ENCODE measurements around the gene C11orf98. TPM values are rescaled to one million over a fixed set of nuclear protein-coding genes. Genes with fewer than 3 reads are reported as not detected.
"Not testable (repeated sequence)": the region's sequence is repeated elsewhere in the genome, so short reads cannot be mapped to it uniquely, and the experiment has no call there.

C11orf98 gene
- total RNA-seq, 1 experiment from 2014 or later: 64.8 TPM

GRCh38 chr11:62667460-62667859 is 2.5 kb upstream of the C11orf98 start:
- no peak for DNase-seq
- Histone ChIP-seq H3K36me3 (peaks cover 46% of the 10 kb centered on the region), H3K9me3 (no peaks in the 10 kb centered on the region), H3K27me3 (no peaks in the 10 kb centered on the region), H3K4me3 (peak overlapping the region; percentile 92)

- no peak for DNase-seq
Observed at GRCh38 chr11:62666259-62666926, 1.4 kb upstream of the C11orf98 start.

DNA sequence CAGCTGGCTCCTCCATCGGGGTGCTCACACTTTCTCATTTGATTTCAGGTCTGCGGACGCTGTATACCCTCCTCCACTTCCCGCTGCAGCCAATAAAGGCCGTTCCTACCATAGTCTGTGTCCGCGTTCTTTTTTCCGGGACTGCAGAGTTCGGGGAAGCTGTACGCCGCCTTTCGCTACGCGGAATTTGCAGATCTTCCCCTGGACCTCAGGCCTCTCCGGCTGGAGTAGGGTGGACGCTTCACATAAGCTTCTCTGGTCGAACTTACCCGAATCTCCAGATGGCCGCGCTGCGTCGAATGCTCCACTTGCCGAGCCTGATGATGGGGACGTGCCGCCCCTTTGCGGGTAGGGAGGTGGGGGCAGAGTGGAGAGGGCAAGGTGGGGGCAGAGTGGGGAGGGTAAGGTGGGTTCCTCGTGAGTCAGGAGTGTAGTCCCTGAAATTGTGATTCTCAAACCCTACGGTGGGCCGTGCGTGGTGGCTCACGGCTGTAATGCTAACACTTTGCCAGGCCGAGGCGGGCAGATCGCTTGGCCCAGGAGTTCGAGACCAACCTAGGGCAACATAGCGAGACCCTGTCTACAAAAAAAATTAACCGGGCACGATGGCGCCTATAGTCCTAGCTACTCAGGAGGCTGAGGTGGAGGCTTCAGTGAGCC is 719 bp upstream of the C11orf98 start:
- H3K4me3 ChIP-seq: peak overlapping the region; percentile 92
- H3K9me3 ChIP-seq: no peaks in the 10 kb centered on the region
- DNase-seq: peak; percentile 57
- H3K27me3 ChIP-seq: no peaks in the 10 kb centered on the region
- peaks cover 51% of the 10 kb centered on the region for H3K36me3 ChIP-seq

More at GRCh38 chr11:62666259-62666926, 1.4 kb upstream of the C11orf98 start:
- no peaks in the 10 kb centered on the region for H3K27me3 ChIP-seq
- H3K9me3 ChIP-seq: no peaks in the 10 kb centered on the region
- H3K4me3 ChIP-seq: peak overlapping the region; percentile 92
- peaks cover 47% of the 10 kb centered on the region for H3K36me3 ChIP-seq

DNA sequence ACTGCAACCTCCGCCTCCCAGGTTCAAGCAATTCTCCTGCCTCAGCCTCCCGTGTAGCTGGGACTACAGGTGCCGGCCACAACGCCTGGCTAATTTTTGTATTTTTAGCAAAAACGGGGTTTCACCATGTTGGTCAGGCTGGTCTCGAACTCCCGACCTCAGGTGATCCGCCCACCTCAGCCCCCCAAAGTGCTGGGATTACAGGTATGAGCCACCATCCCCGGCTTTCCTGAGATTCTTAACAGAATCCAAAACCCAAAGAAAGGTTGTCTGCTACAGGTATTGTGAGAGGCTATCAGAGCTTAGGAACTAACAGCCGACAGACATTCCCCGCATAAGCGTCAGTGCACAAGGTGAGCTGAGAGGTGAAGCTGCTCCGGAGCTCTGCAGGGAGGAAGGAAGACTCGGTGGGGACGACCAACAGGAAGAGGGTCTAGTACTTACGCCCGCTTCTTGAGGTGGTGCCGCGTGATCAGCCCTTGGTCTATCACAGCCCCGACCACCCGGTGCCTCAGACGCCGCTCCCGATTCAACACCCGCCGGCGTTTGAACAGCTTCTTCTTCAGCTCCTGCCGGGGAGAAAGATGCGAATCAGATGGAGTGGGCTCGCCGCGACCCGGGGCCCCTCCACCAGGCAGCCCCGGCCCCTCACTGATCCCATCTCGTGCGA is 470 bp downstream of the C11orf98 start:
- Histone ChIP-seq H3K4me3 (peak overlapping the region; percentile 92), H3K9me3 (no peaks in the 10 kb centered on the region), H3K36me3 (peaks cover 53% of the 10 kb centered on the region), H3K27me3 (no peaks in the 10 kb centered on the region)
- DNase-seq: peak; percentile 42

DNA sequence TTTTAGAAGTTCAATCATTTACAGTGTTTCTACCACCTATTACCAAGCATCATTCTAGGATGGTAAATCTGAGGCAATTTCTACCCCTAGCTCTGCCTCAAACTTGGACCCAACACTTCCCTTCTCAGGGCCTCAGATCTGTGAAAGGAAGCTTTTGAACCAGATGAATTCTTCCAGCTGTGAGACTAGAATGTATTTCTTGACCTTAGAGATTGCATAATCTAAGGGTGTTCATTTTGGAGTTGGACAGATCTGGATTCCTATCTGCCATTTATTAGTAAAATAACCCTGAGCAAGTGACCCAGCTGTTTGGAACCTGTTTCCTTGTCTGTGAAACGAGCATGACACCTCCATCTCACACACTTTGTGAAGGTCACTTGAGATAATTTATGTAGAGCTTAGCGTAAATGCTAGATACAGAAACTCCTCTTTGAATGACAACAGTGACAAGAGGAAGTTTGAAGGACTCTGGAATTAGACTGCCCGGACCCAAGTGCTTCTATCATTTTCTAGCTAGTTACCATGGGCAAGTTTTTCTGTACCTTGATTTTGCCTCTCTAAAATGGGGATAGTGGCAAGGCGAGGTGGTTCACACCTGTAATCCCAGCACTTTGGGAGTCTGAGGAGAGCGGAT is 8.1 kb downstream of the C11orf98 start:
- DNase-seq: no peak
- Histone ChIP-seq H3K27me3 (no peaks in the 10 kb centered on the region), H3K4me3 (no peak overlapping the region)

GRCh38 chr11:62654297-62654696 is 10.7 kb downstream of the C11orf98 start:
- H3K4me3 ChIP-seq: no peak overlapping the region
- H3K9me3 ChIP-seq: no peaks in the 10 kb centered on the region
- peak; percentile 24 for DNase-seq
- H3K27me3 ChIP-seq: no peaks in the 10 kb centered on the region
- H3K36me3 ChIP-seq: peaks cover 11% of the 10 kb centered on the region

More for the DNA sequence above, 8.1 kb downstream of the C11orf98 start:
- H3K36me3 ChIP-seq: peaks cover 12% of the 10 kb centered on the region
- H3K9me3 ChIP-seq: no peaks in the 10 kb centered on the region

DNA sequence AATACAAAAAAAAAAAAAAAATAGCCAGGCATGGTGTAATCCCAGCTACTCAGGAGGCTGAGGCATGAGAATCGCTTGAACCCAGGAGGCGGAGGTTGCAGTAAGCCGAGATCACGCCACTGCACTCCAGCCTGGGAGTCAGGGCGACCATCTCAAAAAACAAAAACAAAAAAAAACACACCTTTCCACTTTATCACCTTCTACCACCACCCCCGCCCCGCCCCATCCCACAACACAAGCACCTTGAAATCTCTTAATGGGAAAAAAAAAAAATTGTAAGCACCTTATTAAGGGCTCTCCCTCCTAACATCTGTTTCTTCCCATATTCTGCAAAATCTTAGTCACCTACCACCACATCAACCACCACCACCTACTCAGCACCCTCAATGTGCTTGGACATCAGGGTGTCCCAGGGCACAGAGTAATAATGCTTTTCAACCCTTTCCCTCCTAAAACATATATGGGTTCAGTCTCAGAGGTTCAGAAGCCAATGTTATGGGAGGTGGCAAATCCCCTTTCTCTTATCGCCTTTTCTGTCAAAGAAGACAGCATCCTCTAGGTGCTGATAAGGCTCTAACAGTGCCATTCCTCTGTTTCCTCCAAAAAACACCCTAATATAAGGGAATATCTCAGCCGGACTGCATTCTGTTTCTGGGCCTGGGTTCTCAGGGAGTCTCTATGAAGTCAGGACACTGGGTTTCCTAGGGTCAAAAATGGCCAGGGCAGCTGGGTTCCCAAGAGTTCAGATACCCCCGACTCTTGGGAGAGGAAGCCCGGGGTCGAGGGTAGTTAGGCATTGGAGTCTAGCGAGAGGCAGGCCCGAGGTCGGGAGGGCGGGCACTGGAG is 12.6 kb downstream of the C11orf98 start:
- Histone ChIP-seq H3K9me3 (no peaks in the 10 kb centered on the region), H3K4me3 (peak overlapping the region; percentile 89), H3K27me3 (no peaks in the 10 kb centered on the region), H3K36me3 (peaks cover 25% of the 10 kb centered on the region)
- no peak for DNase-seq

DNA sequence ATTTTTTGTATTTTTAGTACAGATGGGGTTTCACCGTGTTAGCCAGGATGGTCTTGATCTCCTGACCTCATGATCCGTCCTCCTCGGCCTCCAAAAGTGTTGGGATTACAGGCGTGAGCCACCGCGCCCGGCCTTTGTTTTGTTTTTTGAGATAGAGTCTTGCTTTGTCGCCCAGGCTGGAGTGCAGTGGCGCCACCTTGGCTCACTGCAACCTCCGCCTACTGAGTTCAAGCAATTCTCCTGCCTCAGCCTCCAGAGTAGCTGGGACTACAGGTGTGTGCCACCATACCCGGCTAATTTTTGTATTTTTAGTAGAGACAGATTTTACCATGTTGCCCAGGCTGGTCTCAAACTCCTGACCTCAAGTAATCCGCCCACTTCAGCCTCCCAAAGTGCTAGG is 14.7 kb downstream of the C11orf98 start:
- H3K9me3 ChIP-seq, H3K4me3 ChIP-seq, H3K27me3 ChIP-seq, DNase-seq: not testable (repeated sequence)
- H3K36me3 ChIP-seq: peaks cover 37% of the 10 kb centered on the region

- DNase-seq: no peak
- Histone ChIP-seq H3K4me3 (no peak overlapping the region), H3K36me3 (peaks cover 43% of the 10 kb centered on the region), H3K27me3 (no peaks in the 10 kb centered on the region), H3K9me3 (no peaks in the 10 kb centered on the region)
Observed at GRCh38 chr11:62649486-62649885, 15.5 kb downstream of the C11orf98 start.

GRCh38 chr11:62648967-62649364 is 16.0 kb downstream of the C11orf98 start:
- Histone ChIP-seq H3K4me3 (no peak overlapping the region), H3K27me3 (no peaks in the 10 kb centered on the region), H3K36me3 (peaks cover 49% of the 10 kb centered on the region), H3K9me3 (no peaks in the 10 kb centered on the region)
- no peak for DNase-seq

DNA sequence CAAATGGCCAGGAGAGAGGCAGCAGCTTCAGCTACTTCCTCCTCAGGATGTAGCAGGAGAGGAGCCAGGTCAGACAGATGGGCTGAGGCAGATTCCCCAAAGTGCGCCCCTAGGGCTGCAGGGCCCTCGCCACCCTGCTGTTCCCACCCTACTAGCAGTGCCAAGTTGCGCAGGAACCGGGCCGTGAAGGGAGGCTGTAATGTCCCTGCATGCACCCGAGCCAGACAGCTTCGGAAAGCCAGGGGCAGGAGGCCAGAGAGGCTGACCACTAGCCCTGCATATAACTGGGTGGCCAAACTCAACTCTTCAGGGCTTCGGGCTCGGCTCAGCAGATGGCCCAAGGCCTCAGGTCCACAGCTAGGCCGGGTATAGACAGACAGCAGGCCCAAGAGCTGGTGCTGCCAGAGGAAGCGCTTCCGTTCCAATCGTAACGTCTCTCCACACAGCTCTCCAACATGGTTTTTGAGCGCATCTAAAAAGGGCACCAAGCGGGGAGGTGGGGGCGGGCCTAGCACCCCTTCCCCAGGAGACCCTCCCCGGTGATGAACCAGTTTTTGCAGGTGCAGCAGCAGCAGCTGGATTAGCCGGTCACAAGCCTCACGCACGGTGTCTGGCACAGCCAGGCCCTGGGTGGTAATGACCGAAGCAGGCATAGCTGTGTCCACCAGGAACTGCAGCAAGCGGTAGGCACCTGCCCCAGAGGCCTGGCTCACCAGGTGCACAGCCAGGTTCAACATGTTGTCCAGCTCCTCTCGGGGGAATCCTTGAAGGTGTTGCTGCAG is 16.6 kb downstream of the C11orf98 start:
- DNase-seq: no peak
- Histone ChIP-seq H3K27me3 (no peaks in the 10 kb centered on the region), H3K9me3 (no peaks in the 10 kb centered on the region), H3K36me3 (peaks cover 54% of the 10 kb centered on the region), H3K4me3 (no peak overlapping the region)

GRCh38 chr11:62647609-62648005 is 17.4 kb downstream of the C11orf98 start:
- H3K27me3 ChIP-seq: no peaks in the 10 kb centered on the region
- no peaks in the 10 kb centered on the region for H3K9me3 ChIP-seq
- no peak overlapping the region for H3K4me3 ChIP-seq
- peak; percentile 70 for DNase-seq
- peaks cover 62% of the 10 kb centered on the region for H3K36me3 ChIP-seq

GRCh38 chr11:62646825-62647608 is 18.0 kb downstream of the C11orf98 start:
- Histone ChIP-seq H3K36me3 (peaks cover 63% of the 10 kb centered on the region), H3K4me3 (no peak overlapping the region; the same call in 1 of the 2 replicates), H3K27me3 (no peaks in the 10 kb centered on the region), H3K9me3 (no peaks in the 10 kb centered on the region)
- no peak for DNase-seq

DNA sequence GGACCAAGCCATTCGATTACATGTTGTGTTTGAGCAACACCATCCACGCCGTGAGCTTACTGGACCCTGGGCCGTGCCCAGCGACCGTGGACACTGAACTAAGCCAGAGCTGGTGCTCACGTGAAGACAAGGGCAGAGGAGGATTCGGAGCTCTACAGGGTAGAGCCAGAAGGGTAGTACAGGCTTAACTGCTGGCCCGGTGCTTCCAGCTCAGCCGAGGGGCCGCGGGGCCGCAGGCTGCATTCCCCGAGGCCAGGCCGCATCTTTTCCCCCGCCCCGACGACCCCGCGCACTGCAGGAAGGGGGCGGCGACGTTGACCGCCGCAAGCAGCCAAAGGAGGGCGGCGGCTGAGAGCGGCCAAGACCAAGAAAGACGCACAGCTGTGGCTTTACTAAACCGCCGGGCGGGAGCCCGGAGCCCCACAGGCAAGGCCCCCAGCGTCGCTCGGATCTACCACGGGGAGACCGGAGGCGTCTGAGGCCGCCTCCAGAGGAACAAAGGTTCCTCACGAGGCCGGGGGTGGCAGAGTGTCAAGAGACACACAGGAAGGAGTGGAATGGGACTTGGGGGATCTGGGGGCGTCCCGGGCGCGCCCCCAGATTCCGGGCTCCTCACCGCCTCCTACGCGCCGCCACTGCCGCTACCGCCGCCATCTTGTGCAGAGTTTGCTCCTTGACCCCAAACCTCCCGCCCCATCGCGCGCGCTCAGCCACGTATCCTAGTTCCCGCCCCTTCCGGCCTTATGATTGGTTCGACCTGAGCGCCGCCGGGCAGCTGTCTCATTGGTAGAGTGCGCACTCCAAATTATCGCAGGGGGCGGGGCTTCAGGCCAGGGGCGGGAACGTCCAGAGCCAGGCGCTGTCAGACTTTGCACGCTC is 18.8 kb downstream of the C11orf98 start, which contains the start of gene GANAB:
TSS of gene GANAB (minus strand) at position 668 of the 879 bp plus-strand sequence. CDS start at position 654, 14 bp downstream.
- Histone ChIP-seq H3K4me3 (peak within 1 kb of the TSS; percentile 96), H3K36me3 (peaks cover 61% of the 10 kb centered on the region), H3K27me3 (no peaks in the 10 kb centered on the region), H3K9me3 (no peaks in the 10 kb centered on the region)
- peak; percentile 99 for DNase-seq
